Endothelial cell of umbilical vein (primary cell): ENCODE measurements around the gene TBC1D25. TPM values are rescaled to one million over a fixed set of nuclear protein-coding genes. Genes with fewer than 3 reads are reported as not detected.

Experiments
- BruUV-seq: library from RNA; stranded (reverse); fragments of 400-500 nt; replicated peaks from 2 replicates; lab custom pipeline; 2021; lab: Mats Ljungman, UMichigan
- CTCF ChIA-PET: fragments of 300-600, 350-600 bp; sonication (Branson Sonifier 250); formaldehyde crosslinking; loops from one replicate; lab custom pipeline; 2021; ENCODE audit warnings: antibody characterized with exemption, inconsistent platforms; lab: Charles Lee
- POLR2A ChIA-PET: fragments of 300-600, 350-600 bp; sonication (Branson Sonifier 250); formaldehyde crosslinking; loops from one replicate; lab custom pipeline; 2021; ENCODE audit warnings: antibody characterized with exemption, inconsistent platforms; lab: Charles Lee
- DNase-seq: peaks from one replicate; pipeline ENCODE4 v3.0.0-alpha.2; 2011; ENCODE audit warnings: low read depth, low spot score
- FAIRE-seq: peaks from 2 replicates; lab custom pipeline; 2011; peaks lifted over from hg19 to GRCh38; lab: Jason Lieb, UNC
- H2AFZ ChIP-seq: 2 replicates; pipeline ENCODE4 v1.6.0; 2012; ENCODE audit warnings: low read depth, low read length, control low read depth, inconsistent platforms
- H3K27ac ChIP-seq: 2 replicates; pipeline ENCODE4 v1.5.1; 2011; ENCODE audit warnings: low read depth, mild to moderate bottlenecking, control low read depth, low read length, moderate library complexity; ENCODE audit not compliant: insufficient read depth
- H3K27me3 ChIP-seq, 2 experiments: 2 replicates each; pipeline versions ENCODE4 v1.6.0 to v1.6.1; 2011; ENCODE audit warnings: low read length in 2 of 2, mixed read lengths in 1 of 2; ENCODE audit not compliant: control insufficient read depth in 2 of 2, insufficient read depth in 2 of 2
- H3K36me3 ChIP-seq, 2 experiments: 2 replicates in 1 of 2; 3 replicates in 1 of 2; pipeline ENCODE4 v1.5.1; 2011; ENCODE audit warnings: low read length in 2 of 2, mild to moderate bottlenecking in 1 of 2, moderate library complexity in 1 of 2; ENCODE audit not compliant: control insufficient read depth in 2 of 2, insufficient read depth in 2 of 2; ENCODE audit errors: extremely low read depth in 1 of 2
- H3K4me1 ChIP-seq: 3 replicates; pipeline ENCODE4 v1.5.1; 2011; ENCODE audit warnings: mild to moderate bottlenecking, low read length; ENCODE audit not compliant: control insufficient read depth, insufficient read depth; ENCODE audit errors: extremely low read depth
- H3K4me2 ChIP-seq: 2 replicates; pipeline ENCODE4 v1.6.1; 2011; ENCODE audit warnings: low read length, control low read depth, mixed read lengths; ENCODE audit not compliant: insufficient read depth
- H3K4me3 ChIP-seq, 3 experiments: fragments of 200-600 bp in 1 of 3; sonication (generic), shearing (Covaris generic) in 1 of 3; replicated peaks in 1 of 3; 2 replicates each; pipeline ENCODE4 v1.5.1; 2011 to 2016; ENCODE audit warnings: control low read depth in 3 of 3, low read length in 3 of 3, mild to moderate bottlenecking in 2 of 3, inconsistent platforms in 1 of 3, low read depth in 1 of 3, moderate library complexity in 1 of 3; ENCODE audit not compliant: insufficient read depth in 1 of 3
- H3K79me2 ChIP-seq: 2 replicates; pipeline ENCODE4 v1.6.0; 2012; ENCODE audit warnings: low read length, inconsistent platforms; ENCODE audit not compliant: control insufficient read depth, insufficient read depth
- H3K9ac ChIP-seq: replicated peaks from 2 replicates; pipeline ENCODE3; 2011; ENCODE audit warnings: low read length, control low read depth; ENCODE audit not compliant: insufficient read depth; ENCODE audit errors: extremely low read depth
- H3K9me1 ChIP-seq: replicated peaks from 3 replicates; pipeline ENCODE4 v1.6.0; 2011; ENCODE audit warnings: mild to moderate bottlenecking, low read length; ENCODE audit not compliant: control insufficient read depth, insufficient read depth; ENCODE audit errors: extremely low read depth
- H3K9me3 ChIP-seq: replicated peaks from 2 replicates; pipeline ENCODE4 v1.5.1; 2012; ENCODE audit warnings: low read length, inconsistent platforms; ENCODE audit not compliant: control insufficient read depth, insufficient read depth
- H4K20me1 ChIP-seq: replicated peaks from 2 replicates; pipeline ENCODE3; 2011; ENCODE audit warnings: mild to moderate bottlenecking, low read length; ENCODE audit not compliant: control insufficient read depth, insufficient read depth; ENCODE audit errors: extremely low read depth
- EZH2 ChIP-seq: IDR thresholded peaks from 2 replicates; pipeline ENCODE4 v1.6.1; 2012; ENCODE audit warnings: borderline replicate concordance, low read depth, mild to moderate bottlenecking, moderate library complexity, low read length, inconsistent platforms; ENCODE audit not compliant: severe bottlenecking
- FOS ChIP-seq: IDR thresholded peaks from 2 replicates; pipeline ENCODE4 v1.6.1; 2011; ENCODE audit warnings: mild to moderate bottlenecking, low read length, moderate library complexity, borderline replicate concordance; ENCODE audit not compliant: insufficient read depth
- GATA2 ChIP-seq: IDR thresholded peaks from 2 replicates; pipeline ENCODE4 v1.7.0; 2011; ENCODE audit warnings: low read depth, mild to moderate bottlenecking, moderate library complexity, mixed read lengths, low read length; ENCODE audit not compliant: insufficient read length, insufficient read depth
- JUN ChIP-seq: IDR thresholded peaks from 2 replicates; pipeline ENCODE4 v1.6.1; 2011; ENCODE audit warnings: borderline replicate concordance, low read depth; ENCODE audit not compliant: insufficient read length, insufficient read depth
- MAX ChIP-seq: IDR thresholded peaks from 2 replicates; pipeline ENCODE4 v1.6.1; 2011; ENCODE audit not compliant: insufficient read depth, insufficient read length
- MYC ChIP-seq: IDR thresholded peaks from one replicate; pipeline ENCODE4 v1.6.1; 2011; ENCODE audit warnings: mild to moderate bottlenecking, low read depth, low read length
- POLR2A ChIP-seq: IDR thresholded peaks from 2 replicates; pipeline ENCODE4 v1.6.1; 2012; ENCODE audit warnings: low read depth, mild to moderate bottlenecking, control low read depth, low read length
- POLR2AphosphoS5 ChIP-seq: IDR thresholded peaks from 2 replicates; pipeline ENCODE4 v1.6.1; 2012; ENCODE audit warnings: low read depth, mild to moderate bottlenecking, control low read depth, low read length, moderate library complexity; ENCODE audit not compliant: insufficient read depth
- dilution Hi-C: fragments of 300-500 bp; cut with MboI; formaldehyde crosslinking; loops from one replicate; pipeline ENCODE4 v1.15.0; 2019; ENCODE audit warnings: low sequenced_read_pairs; ENCODE audit not compliant: extremely low pct_ligation_motif_present
- intact Hi-C: fragments of 100-400 bp; cut with micrococcal nuclease; formaldehyde crosslinking; loops from one replicate; pipeline ENCODE4 v1.10.0; 2022
- polyA plus RNA-seq, 4 experiments: library from polyadenylated mRNA; depleted of rRNA in 3 of 4; stranded (reverse) in 3 of 4; unstranded in 1 of 4; fragments of >200 nt; gene quantifications; 2 replicates each; pipeline versions ENCODE4 v1.2.1 to v1.2.3, GENCODE V29; 2011 to 2012; ENCODE audit warnings: missing spikeins in 1 of 4
- total RNA-seq: library from RNA; stranded (reverse); gene quantifications from 2 replicates; pipeline ENCODE4 v1.2.3, GENCODE V29; 2021
- TF ChIP-seq, protein P1 (sequence below), 2 donors: IDR thresholded peaks; 1 replicate in 1 of 2; 2 replicates in 1 of 2; pipeline ENCODE4 v1.5.1; 2011; ENCODE audit warnings: low read length in 2 of 2, mild to moderate bottlenecking in 2 of 2, moderate library complexity in 2 of 2, control low read depth in 1 of 2, inconsistent platforms in 1 of 2, low read depth in 1 of 2; ENCODE audit not compliant: insufficient read depth in 1 of 2; ENCODE audit errors: extremely low read depth in 1 of 2

Gene TBC1D25
- total and polyA plus RNA-seq, 2 donors (not counting 3 experiments of a cell fraction or from before 2014, with no cell fraction given), result 16.0 to 16.3 TPM

GRCh38 chrX:48580662-48581061, 41.1 kb downstream of the TBC1D25 start:
- H3K79me2 ChIP-seq, result peaks cover 15% of the 10 kb centered on the region
- CTCF ChIA-PET, result no interaction called here
- no peaks in the 10 kb centered on the region for H4K20me1 ChIP-seq
- H3K9me3 ChIP-seq, result no peaks in the 10 kb centered on the region
- FAIRE-seq, result no peak
- peaks cover 17% of the 10 kb centered on the region for H3K4me1 ChIP-seq
- POLR2A ChIA-PET, result interaction anchor here (1.4 kb wide), 1 partner anchor 11 kb away, joined by 3 read pairs; no protein-coding TSS in a partner anchor
- no peak overlapping the region for H3K4me2 ChIP-seq
- peaks cover 3 to 15% of the 10 kb centered on the region in 2 experiments for H3K36me3 ChIP-seq
- H3K27ac ChIP-seq, result no peak overlapping the region
- TF ChIP-seq, protein P1, sequence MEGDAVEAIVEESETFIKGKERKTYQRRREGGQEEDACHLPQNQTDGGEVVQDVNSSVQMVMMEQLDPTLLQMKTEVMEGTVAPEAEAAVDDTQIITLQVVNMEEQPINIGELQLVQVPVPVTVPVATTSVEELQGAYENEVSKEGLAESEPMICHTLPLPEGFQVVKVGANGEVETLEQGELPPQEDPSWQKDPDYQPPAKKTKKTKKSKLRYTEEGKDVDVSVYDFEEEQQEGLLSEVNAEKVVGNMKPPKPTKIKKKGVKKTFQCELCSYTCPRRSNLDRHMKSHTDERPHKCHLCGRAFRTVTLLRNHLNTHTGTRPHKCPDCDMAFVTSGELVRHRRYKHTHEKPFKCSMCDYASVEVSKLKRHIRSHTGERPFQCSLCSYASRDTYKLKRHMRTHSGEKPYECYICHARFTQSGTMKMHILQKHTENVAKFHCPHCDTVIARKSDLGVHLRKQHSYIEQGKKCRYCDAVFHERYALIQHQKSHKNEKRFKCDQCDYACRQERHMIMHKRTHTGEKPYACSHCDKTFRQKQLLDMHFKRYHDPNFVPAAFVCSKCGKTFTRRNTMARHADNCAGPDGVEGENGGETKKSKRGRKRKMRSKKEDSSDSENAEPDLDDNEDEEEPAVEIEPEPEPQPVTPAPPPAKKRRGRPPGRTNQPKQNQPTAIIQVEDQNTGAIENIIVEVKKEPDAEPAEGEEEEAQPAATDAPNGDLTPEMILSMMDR (IDR thresholded peaks at IDR 0.05; ENCODE audit: extremely low read depth in 1 of 2, insufficient read depth in 1 of 2, low read depth in 1 of 2, low read length in 2 of 2), result no peak
- no peak for TF ChIP-seq POLR2A
- no peak for TF ChIP-seq GATA2
- TF ChIP-seq EZH2, result no peak
- TF ChIP-seq MAX, result no peak
- TF ChIP-seq MYC, result no peak
- no peak for TF ChIP-seq POLR2AphosphoS5
- TF ChIP-seq FOS, result no peak
- TF ChIP-seq JUN, result no peak
- no TSS peak for BruUV-seq
- no peak for DNase-seq
- H3K4me3 ChIP-seq, result no peak overlapping the region
- dilution Hi-C loops, result no loop called here
- H3K27me3 ChIP-seq, result no peaks in the 10 kb centered on the region
- no peak overlapping the region for H3K9ac ChIP-seq
- no peak overlapping the region for H2AFZ ChIP-seq
- no peaks in the 10 kb centered on the region for H3K9me1 ChIP-seq
- intact Hi-C loops, result no loop called here
